ENCODE data around the gene VPS25.
A peak's percentile ranks its signal among the peaks of the same experiment; 100 is the strongest.

VPS25 gene

GRCh38 chr17:42795465-42795864, 22.2 kb downstream of the VPS25 start:
- no peak for DNase-seq (ENCODE audit: low spot score)

- DNase-seq (ENCODE audit: low spot score) = no peak
Measured at GRCh38 chr17:42796066-42796758, 23.0 kb downstream of the VPS25 start.

GRCh38 chr17:42797067-42798007, 24.1 kb downstream of the VPS25 start:
- DNase-seq (ENCODE audit: low spot score) = no peak

- DNase-seq (ENCODE audit: low spot score) = no peak
Measured at GRCh38 chr17:42798011-42798382, 24.7 kb downstream of the VPS25 start.

GRCh38 chr17:42798383-42799380, 25.4 kb downstream of the VPS25 start, which contains the start of the genes CNTD1 and COA3:
CNTD1 (plus strand) TSS chr17:42798861; CDS start chr17:42799068, 207 bp downstream.
COA3 (minus strand) TSS chr17:42798704; CDS start chr17:42798681, 23 bp downstream.
- DNase-seq (ENCODE audit: low spot score) = peak; percentile 75

- DNase-seq (ENCODE audit: low spot score) = no peak
Measured at GRCh38 chr17:42803074-42803883, 30.0 kb downstream of the VPS25 start.

- no peak for DNase-seq (ENCODE audit: low spot score)
Measured at GRCh38 chr17:42804918-42805367, 31.7 kb downstream of the VPS25 start.

- DNase-seq (ENCODE audit: low spot score) = no peak
Measured at GRCh38 chr17:42806249-42806648, 33.0 kb downstream of the VPS25 start.

- DNase-seq (ENCODE audit: low spot score) = no peak
Measured at GRCh38 chr17:42809250-42809649, 36.0 kb downstream of the VPS25 start.

GRCh38 chr17:42814633-42815399, 41.6 kb downstream of the VPS25 start:
- no peak for DNase-seq (ENCODE audit: low spot score)

GRCh38 chr17:42817866-42818265, 44.6 kb downstream of the VPS25 start:
- no peak for DNase-seq (ENCODE audit: low spot score)

GRCh38 chr17:42818379-42818778, 45.1 kb downstream of the VPS25 start:
- no peak for DNase-seq (ENCODE audit: low spot score)

- DNase-seq (ENCODE audit: low spot score) = peak; percentile 63
Measured at GRCh38 chr17:42819939-42820535, 46.8 kb downstream of the VPS25 start.

- no peak for DNase-seq (ENCODE audit: low spot score)
Measured at GRCh38 chr17:42821176-42821575, 47.9 kb downstream of the VPS25 start.

GRCh38 chr17:42827472-42827871, 54.2 kb downstream of the VPS25 start:
- no peak for DNase-seq (ENCODE audit: low spot score)
